Astrocyte (in vitro differentiated cells and primary cell): ENCODE results near the gene ADCY2. TPM values are rescaled to one million over a fixed set of nuclear protein-coding genes. Genes with fewer than 3 reads are reported as not detected.

Experiments
- DNase-seq: peaks from one replicate; pipeline ENCODE4 v3.0.0-alpha.2; 2010; ENCODE audit warnings: low read depth
- FAIRE-seq: peaks from 2 replicates; lab custom pipeline; 2011; peaks lifted over from hg19 to GRCh38; lab: Jason Lieb, UNC
- H2AFZ ChIP-seq: 2 replicates; pipeline ENCODE4 v1.6.0; 2012; ENCODE audit warnings: low read depth, low read length, inconsistent platforms
- H3K27ac ChIP-seq: 2 replicates; pipeline ENCODE4 v1.5.1; 2011; ENCODE audit warnings: low read depth, low read length, inconsistent platforms
- H3K27me3 ChIP-seq: 2 replicates; pipeline ENCODE4 v1.6.0; 2011; ENCODE audit warnings: low read length, inconsistent platforms; ENCODE audit not compliant: insufficient read depth
- H3K36me3 ChIP-seq: 2 replicates; pipeline ENCODE4 v1.5.1; 2011; ENCODE audit warnings: low read length, inconsistent platforms; ENCODE audit not compliant: insufficient read depth
- H3K4me1 ChIP-seq: 2 replicates; pipeline ENCODE4 v1.5.1; 2011; ENCODE audit warnings: low read length, inconsistent platforms; ENCODE audit not compliant: insufficient read depth
- H3K4me2 ChIP-seq: 2 replicates; pipeline ENCODE4 v1.6.0; 2012; ENCODE audit warnings: low read length, inconsistent platforms
- H3K4me3 ChIP-seq: 2 replicates; pipeline ENCODE4 v1.5.1; 2011; ENCODE audit warnings: low read depth, mild to moderate bottlenecking, low read length, inconsistent platforms; ENCODE audit not compliant: insufficient read depth
- H3K79me2 ChIP-seq: 2 replicates; pipeline ENCODE4 v1.6.0; 2012; ENCODE audit warnings: mild to moderate bottlenecking, low read length, inconsistent platforms; ENCODE audit not compliant: insufficient read depth
- H3K9ac ChIP-seq: 2 replicates; pipeline ENCODE4 v1.6.0; 2012; ENCODE audit warnings: mild to moderate bottlenecking, low read length, inconsistent platforms
- H3K9me3 ChIP-seq: 2 replicates; pipeline ENCODE4 v1.5.1; 2012; ENCODE audit warnings: low read depth, mild to moderate bottlenecking, low read length, inconsistent platforms; ENCODE audit not compliant: insufficient read depth
- H4K20me1 ChIP-seq: 2 replicates; pipeline ENCODE4 v1.6.0; 2012; ENCODE audit warnings: low read length, inconsistent platforms; ENCODE audit not compliant: insufficient read depth
- H3K27ac Mint-ChIP-seq: one replicate; pipeline ENCODE4 v1.8.0; 2021; ENCODE audit warnings: mild to moderate bottlenecking, mixed read lengths; ENCODE audit not compliant: unreplicated experiment
- H3K27me3 Mint-ChIP-seq: one replicate; pipeline ENCODE4 v1.8.0; 2021; ENCODE audit warnings: low read depth, mixed read lengths; ENCODE audit not compliant: unreplicated experiment
- H3K36me3 Mint-ChIP-seq: one replicate; pipeline ENCODE4 v1.8.0; 2021; ENCODE audit warnings: low read depth, mixed read lengths; ENCODE audit not compliant: unreplicated experiment
- H3K4me1 Mint-ChIP-seq: one replicate; pipeline ENCODE4 v1.8.0; 2021; ENCODE audit warnings: low read depth, mixed read lengths; ENCODE audit not compliant: unreplicated experiment
- H3K4me3 Mint-ChIP-seq: one replicate; pipeline ENCODE4 v1.8.0; 2021; ENCODE audit warnings: mild to moderate bottlenecking, moderate library complexity, mixed read lengths; ENCODE audit not compliant: unreplicated experiment
- H3K9me3 Mint-ChIP-seq: one replicate; pipeline ENCODE4 v1.8.0; 2021; ENCODE audit warnings: mild to moderate bottlenecking, mixed read lengths; ENCODE audit not compliant: unreplicated experiment
- EZH2 ChIP-seq: IDR thresholded peaks from 2 replicates; pipeline ENCODE4 v1.6.1; 2012; ENCODE audit warnings: mild to moderate bottlenecking, low read length, inconsistent platforms; ENCODE audit not compliant: insufficient read depth
- total RNA-seq: library from RNA; stranded (reverse); gene quantifications from 2 replicates; pipeline ENCODE4 v1.2.1, GENCODE V29; 2021
- TF ChIP-seq, protein P1 (sequence below): IDR thresholded peaks from 2 replicates; pipeline ENCODE4 v1.5.1; 2011; ENCODE audit warnings: low read depth, mild to moderate bottlenecking, inconsistent platforms, low read length, moderate library complexity; ENCODE audit not compliant: insufficient read depth

Gene ADCY2
- total RNA-seq, 1 donor from 2014 or later: 5.7 TPM

DNA sequence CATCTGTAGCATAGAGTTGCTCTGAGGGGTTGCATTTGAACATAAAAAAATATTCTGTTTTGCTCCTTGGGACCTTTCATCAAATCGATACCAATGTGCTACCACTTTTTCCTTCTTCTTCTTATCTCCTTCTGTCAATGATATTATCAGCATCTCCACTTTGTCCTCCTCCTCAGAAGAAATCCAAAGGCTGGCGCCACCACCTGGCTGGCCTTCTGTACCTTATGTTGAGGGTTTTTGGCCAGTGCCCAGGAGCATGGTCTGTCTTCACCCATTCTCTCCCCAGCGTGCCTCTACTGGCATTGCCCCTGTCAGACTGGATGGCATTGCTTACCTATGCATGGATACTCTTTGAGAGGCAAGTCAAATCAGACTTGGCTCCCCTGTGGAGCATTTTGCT, 287.8 kb downstream of the ADCY2 start:
- Mint-ChIP-seq H3K4me1 (peaks cover 16% of the 10 kb centered on the region), H3K27ac (no peak overlapping the region), H3K4me3 (no peak overlapping the region), H3K27me3 (peaks cover 2% of the 10 kb centered on the region), H3K36me3 (no peaks in the 10 kb centered on the region), H3K9me3 (no peaks in the 10 kb centered on the region)
- H3K9ac ChIP-seq: no peak overlapping the region
- no peak overlapping the region for H3K4me3 ChIP-seq
- H3K79me2 ChIP-seq: no peaks in the 10 kb centered on the region
- no peak overlapping the region for H3K4me2 ChIP-seq
- H3K27me3 ChIP-seq: no peaks in the 10 kb centered on the region
- H3K4me1 ChIP-seq: no peaks in the 10 kb centered on the region
- TF ChIP-seq, protein P1, sequence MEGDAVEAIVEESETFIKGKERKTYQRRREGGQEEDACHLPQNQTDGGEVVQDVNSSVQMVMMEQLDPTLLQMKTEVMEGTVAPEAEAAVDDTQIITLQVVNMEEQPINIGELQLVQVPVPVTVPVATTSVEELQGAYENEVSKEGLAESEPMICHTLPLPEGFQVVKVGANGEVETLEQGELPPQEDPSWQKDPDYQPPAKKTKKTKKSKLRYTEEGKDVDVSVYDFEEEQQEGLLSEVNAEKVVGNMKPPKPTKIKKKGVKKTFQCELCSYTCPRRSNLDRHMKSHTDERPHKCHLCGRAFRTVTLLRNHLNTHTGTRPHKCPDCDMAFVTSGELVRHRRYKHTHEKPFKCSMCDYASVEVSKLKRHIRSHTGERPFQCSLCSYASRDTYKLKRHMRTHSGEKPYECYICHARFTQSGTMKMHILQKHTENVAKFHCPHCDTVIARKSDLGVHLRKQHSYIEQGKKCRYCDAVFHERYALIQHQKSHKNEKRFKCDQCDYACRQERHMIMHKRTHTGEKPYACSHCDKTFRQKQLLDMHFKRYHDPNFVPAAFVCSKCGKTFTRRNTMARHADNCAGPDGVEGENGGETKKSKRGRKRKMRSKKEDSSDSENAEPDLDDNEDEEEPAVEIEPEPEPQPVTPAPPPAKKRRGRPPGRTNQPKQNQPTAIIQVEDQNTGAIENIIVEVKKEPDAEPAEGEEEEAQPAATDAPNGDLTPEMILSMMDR: no peak
- no peak for TF ChIP-seq EZH2
- DNase-seq: no peak
- no peaks in the 10 kb centered on the region for H4K20me1 ChIP-seq
- H3K36me3 ChIP-seq: no peaks in the 10 kb centered on the region
- H3K27ac ChIP-seq: no peak overlapping the region
- no peak for FAIRE-seq
- no peaks in the 10 kb centered on the region for H3K9me3 ChIP-seq
- no peak overlapping the region for H2AFZ ChIP-seq

DNA sequence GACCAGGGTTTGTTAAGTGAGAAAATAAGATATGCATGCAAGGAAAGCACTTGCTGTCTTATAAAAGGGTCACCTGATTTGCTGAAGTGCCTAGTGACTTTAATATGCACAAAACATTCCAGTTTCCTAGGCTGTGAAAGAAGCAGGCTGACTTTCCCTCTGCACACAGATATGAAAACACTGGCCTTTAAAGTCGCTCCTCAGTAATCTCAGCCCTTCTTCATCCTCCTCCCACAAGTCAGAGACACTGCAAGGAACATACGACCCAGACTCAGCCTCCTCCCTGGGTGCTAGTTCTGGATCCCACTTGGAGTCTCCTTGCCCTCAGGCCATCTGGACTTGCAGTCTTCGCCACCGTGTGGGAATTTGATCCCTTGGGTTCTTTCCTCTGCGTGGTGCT, 288.9 kb downstream of the ADCY2 start:
- H3K79me2 ChIP-seq: no peaks in the 10 kb centered on the region
- H3K27me3 ChIP-seq: no peaks in the 10 kb centered on the region
- Mint-ChIP-seq H3K27me3 (peaks cover under 1% of the 10 kb centered on the region), H3K4me1 (peaks cover 12% of the 10 kb centered on the region), H3K9me3 (no peaks in the 10 kb centered on the region), H3K36me3 (no peaks in the 10 kb centered on the region), H3K27ac (no peak overlapping the region), H3K4me3 (no peak overlapping the region)
- FAIRE-seq (no peak), DNase-seq (no peak)
- H4K20me1 ChIP-seq: no peaks in the 10 kb centered on the region
- no peak overlapping the region for H2AFZ ChIP-seq
- no peak overlapping the region for H3K4me2 ChIP-seq
- H3K27ac ChIP-seq: no peak overlapping the region
- H3K36me3 ChIP-seq: no peaks in the 10 kb centered on the region
- no peaks in the 10 kb centered on the region for H3K9me3 ChIP-seq
- no peaks in the 10 kb centered on the region for H3K4me1 ChIP-seq
- H3K9ac ChIP-seq: no peak overlapping the region
- no peak overlapping the region for H3K4me3 ChIP-seq
- no peak for TF ChIP-seq EZH2
- TF ChIP-seq, protein P1: no peak

DNA sequence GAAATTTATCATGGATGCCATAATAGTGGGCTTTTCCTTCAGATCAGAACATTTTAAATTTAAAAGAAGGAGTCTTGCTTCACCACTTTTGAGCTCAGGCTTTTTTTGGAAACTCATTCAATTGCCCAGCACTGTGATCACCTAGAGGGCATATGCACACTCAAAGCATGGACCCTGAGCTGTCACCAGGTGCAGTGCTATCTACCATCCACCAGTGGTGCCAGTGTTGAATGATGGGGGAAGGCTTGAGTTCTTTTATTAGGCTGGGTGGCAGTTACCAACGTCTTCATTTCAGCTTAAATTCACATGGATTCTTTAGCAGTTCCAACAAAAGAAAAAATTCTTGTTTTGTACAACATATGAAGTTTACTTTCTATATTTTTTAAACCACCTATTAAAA, 290.9 kb downstream of the ADCY2 start:
- Histone ChIP-seq H3K27me3 (no peaks in the 10 kb centered on the region), H3K9ac (no peak overlapping the region), H3K27ac (no peak overlapping the region), H3K79me2 (no peaks in the 10 kb centered on the region), H4K20me1 (no peaks in the 10 kb centered on the region), H3K4me1 (no peaks in the 10 kb centered on the region), H2AFZ (no peak overlapping the region), H3K36me3 (no peaks in the 10 kb centered on the region), H3K4me3 (no peak overlapping the region), H3K4me2 (no peak overlapping the region), H3K9me3 (no peaks in the 10 kb centered on the region)
- H3K4me1 Mint-ChIP-seq: no peaks in the 10 kb centered on the region
- FAIRE-seq (no peak), DNase-seq (no peak)
- no peak overlapping the region for H3K27ac Mint-ChIP-seq
- H3K4me3 Mint-ChIP-seq: no peak overlapping the region
- no peaks in the 10 kb centered on the region for H3K27me3 Mint-ChIP-seq
- H3K9me3 Mint-ChIP-seq: no peaks in the 10 kb centered on the region
- H3K36me3 Mint-ChIP-seq: peaks cover 1% of the 10 kb centered on the region
- TF ChIP-seq, protein P1: no peak
- TF ChIP-seq EZH2: no peak
